Body of pancreas (tissue), 4 donors: ENCODE data around the gene CNTNAP2.

Experiments
- CTCF ChIP-seq, 7 experiments: fragments of 450-650 bp in 4 of 7; fragments of 200-600 bp in 3 of 7; sonication (generic) in 3 of 7; IDR thresholded peaks; one replicate each; pipeline ENCODE4 v1.5.1; 2016 to 2019; ENCODE audit warnings: antibody characterized with exemption in 7 of 7
- POLR2A ChIP-seq, 3 donors: fragments of 450-650 bp; IDR thresholded peaks; one replicate each; pipeline ENCODE4 v1.6.1; 2016; ENCODE audit warnings: antibody characterized with exemption in 3 of 3, mild to moderate bottlenecking in 2 of 3

GRCh38 chr7:147249956-147250355 lies 1133.4 kb downstream of the CNTNAP2 start:
- TF ChIP-seq CTCF (IDR thresholded peaks at IDR 0.05) (no peak), POLR2A (IDR thresholded peaks at IDR 0.05) (no peak)
